ENCODE data around the gene CDC42. TPM values are rescaled to one million over a fixed set of nuclear protein-coding genes. Genes with fewer than 3 reads are reported as not detected.

The CDC42 gene
- total and polyA plus RNA-seq, 2 experiments from 2014 or later: 119 to 184 TPM

DNA sequence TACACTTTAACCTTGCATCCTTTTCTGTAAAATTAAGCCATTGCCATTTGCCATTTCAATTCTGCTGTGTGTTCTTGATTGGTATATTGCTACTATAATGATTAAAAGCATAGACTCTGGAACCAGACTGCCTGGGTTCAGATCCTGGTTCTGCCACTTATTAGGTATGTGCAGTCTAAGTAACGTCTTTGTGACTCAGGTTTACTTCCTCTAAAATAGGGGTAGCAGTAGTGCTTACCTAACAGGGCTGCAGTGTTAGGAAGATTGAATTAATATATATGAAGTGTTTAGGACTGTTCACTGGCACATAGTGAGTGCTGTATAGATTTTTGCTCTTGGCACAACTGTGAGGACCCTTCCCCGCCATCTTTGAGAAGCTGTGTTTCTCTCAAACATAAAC is 4.4 kb downstream of the CDC42 start:
- Mint-ChIP-seq H3K27me3 (ENCODE audit: insufficient read depth, low read depth, poor library complexity) (peaks cover 6% of the 10 kb centered on the region), H3K9me3 (no peaks in the 10 kb centered on the region), H3K4me1 (peaks cover 14% of the 10 kb centered on the region), H3K36me3 (ENCODE audit: low read depth) (peaks cover 20% of the 10 kb centered on the region; the same call in 2 of the 3 replicates), H3K4me3 (no peak overlapping the region), H3K27ac (no peak overlapping the region; the same call in 1 of the 2 replicates)
- H2AFZ ChIP-seq: no peak overlapping the region
- H3K4me2 ChIP-seq: no peak overlapping the region
- H4K20me1 ChIP-seq (replicated peaks; ENCODE audit: insufficient read depth): peaks cover 45% of the 10 kb centered on the region
- no peak for DNase-seq (ENCODE audit: low spot score)
- peaks cover 87% of the 10 kb centered on the region for H3K79me2 ChIP-seq (replicated peaks; ENCODE audit: insufficient read depth)
- peaks cover 24% of the 10 kb centered on the region for H3K4me1 ChIP-seq (ENCODE audit: insufficient read depth)
- peaks cover 5% of the 10 kb centered on the region; the same call in 1 of the 2 replicates for H3F3A ChIP-seq (replicated peaks; ENCODE audit: low read depth)
- H3K4me3 ChIP-seq: no peak overlapping the region
- H3K27me3 ChIP-seq (ENCODE audit: insufficient read depth): no peaks in the 10 kb centered on the region
- no peak overlapping the region for H3K27ac ChIP-seq (ENCODE audit: low read depth)
- H3K9me2 ChIP-seq (ENCODE audit: insufficient read depth): no peaks in the 10 kb centered on the region
- no peaks in the 10 kb centered on the region; the same call in 1 of the 2 replicates for H3K36me3 ChIP-seq (ENCODE audit: insufficient read depth)
- TF ChIP-seq CREB1 (CRISPR knock-in tag; IDR thresholded peaks at IDR 0.05; ENCODE audit: low read depth): no peak
- no peak for TF ChIP-seq JUNB (IDR thresholded peaks at IDR 0.05; ENCODE audit: unreplicated experiment)
- TF ChIP-seq EZH2phosphoT487 (IDR thresholded peaks at IDR 0.05; ENCODE audit: unreplicated experiment): no peak
- TF ChIP-seq, protein P1, sequence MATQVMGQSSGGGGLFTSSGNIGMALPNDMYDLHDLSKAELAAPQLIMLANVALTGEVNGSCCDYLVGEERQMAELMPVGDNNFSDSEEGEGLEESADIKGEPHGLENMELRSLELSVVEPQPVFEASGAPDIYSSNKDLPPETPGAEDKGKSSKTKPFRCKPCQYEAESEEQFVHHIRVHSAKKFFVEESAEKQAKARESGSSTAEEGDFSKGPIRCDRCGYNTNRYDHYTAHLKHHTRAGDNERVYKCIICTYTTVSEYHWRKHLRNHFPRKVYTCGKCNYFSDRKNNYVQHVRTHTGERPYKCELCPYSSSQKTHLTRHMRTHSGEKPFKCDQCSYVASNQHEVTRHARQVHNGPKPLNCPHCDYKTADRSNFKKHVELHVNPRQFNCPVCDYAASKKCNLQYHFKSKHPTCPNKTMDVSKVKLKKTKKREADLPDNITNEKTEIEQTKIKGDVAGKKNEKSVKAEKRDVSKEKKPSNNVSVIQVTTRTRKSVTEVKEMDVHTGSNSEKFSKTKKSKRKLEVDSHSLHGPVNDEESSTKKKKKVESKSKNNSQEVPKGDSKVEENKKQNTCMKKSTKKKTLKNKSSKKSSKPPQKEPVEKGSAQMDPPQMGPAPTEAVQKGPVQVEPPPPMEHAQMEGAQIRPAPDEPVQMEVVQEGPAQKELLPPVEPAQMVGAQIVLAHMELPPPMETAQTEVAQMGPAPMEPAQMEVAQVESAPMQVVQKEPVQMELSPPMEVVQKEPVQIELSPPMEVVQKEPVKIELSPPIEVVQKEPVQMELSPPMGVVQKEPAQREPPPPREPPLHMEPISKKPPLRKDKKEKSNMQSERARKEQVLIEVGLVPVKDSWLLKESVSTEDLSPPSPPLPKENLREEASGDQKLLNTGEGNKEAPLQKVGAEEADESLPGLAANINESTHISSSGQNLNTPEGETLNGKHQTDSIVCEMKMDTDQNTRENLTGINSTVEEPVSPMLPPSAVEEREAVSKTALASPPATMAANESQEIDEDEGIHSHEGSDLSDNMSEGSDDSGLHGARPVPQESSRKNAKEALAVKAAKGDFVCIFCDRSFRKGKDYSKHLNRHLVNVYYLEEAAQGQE (IDR thresholded peaks at IDR 0.05; ENCODE audit: unreplicated experiment): no peak
- TF ChIP-seq, protein P2, sequence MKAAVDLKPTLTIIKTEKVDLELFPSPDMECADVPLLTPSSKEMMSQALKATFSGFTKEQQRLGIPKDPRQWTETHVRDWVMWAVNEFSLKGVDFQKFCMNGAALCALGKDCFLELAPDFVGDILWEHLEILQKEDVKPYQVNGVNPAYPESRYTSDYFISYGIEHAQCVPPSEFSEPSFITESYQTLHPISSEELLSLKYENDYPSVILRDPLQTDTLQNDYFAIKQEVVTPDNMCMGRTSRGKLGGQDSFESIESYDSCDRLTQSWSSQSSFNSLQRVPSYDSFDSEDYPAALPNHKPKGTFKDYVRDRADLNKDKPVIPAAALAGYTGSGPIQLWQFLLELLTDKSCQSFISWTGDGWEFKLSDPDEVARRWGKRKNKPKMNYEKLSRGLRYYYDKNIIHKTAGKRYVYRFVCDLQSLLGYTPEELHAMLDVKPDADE (IDR thresholded peaks at IDR 0.05): no peak
- TF ChIP-seq EZH2 (IDR thresholded peaks at IDR 0.05; ENCODE audit: low read depth, unreplicated experiment): no peak
- TF ChIP-seq NANOG (IDR thresholded peaks at IDR 0.05; ENCODE audit: borderline replicate concordance): no peak
- TF ChIP-seq ZNF331 (CRISPR knock-in tag; IDR thresholded peaks at IDR 0.05; ENCODE audit: low read depth): no peak
- TF ChIP-seq, protein P3, sequence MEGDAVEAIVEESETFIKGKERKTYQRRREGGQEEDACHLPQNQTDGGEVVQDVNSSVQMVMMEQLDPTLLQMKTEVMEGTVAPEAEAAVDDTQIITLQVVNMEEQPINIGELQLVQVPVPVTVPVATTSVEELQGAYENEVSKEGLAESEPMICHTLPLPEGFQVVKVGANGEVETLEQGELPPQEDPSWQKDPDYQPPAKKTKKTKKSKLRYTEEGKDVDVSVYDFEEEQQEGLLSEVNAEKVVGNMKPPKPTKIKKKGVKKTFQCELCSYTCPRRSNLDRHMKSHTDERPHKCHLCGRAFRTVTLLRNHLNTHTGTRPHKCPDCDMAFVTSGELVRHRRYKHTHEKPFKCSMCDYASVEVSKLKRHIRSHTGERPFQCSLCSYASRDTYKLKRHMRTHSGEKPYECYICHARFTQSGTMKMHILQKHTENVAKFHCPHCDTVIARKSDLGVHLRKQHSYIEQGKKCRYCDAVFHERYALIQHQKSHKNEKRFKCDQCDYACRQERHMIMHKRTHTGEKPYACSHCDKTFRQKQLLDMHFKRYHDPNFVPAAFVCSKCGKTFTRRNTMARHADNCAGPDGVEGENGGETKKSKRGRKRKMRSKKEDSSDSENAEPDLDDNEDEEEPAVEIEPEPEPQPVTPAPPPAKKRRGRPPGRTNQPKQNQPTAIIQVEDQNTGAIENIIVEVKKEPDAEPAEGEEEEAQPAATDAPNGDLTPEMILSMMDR (conservative IDR thresholded peaks at IDR 0.05; ENCODE audit: low read depth in 2 of 2): no peak
- TF ChIP-seq ZNF114 (CRISPR knock-in tag; IDR thresholded peaks at IDR 0.05): no peak
- no peak for TF ChIP-seq POLR2AphosphoS5 (IDR thresholded peaks at IDR 0.05; ENCODE audit: low read depth)
- TF ChIP-seq, protein P4, sequence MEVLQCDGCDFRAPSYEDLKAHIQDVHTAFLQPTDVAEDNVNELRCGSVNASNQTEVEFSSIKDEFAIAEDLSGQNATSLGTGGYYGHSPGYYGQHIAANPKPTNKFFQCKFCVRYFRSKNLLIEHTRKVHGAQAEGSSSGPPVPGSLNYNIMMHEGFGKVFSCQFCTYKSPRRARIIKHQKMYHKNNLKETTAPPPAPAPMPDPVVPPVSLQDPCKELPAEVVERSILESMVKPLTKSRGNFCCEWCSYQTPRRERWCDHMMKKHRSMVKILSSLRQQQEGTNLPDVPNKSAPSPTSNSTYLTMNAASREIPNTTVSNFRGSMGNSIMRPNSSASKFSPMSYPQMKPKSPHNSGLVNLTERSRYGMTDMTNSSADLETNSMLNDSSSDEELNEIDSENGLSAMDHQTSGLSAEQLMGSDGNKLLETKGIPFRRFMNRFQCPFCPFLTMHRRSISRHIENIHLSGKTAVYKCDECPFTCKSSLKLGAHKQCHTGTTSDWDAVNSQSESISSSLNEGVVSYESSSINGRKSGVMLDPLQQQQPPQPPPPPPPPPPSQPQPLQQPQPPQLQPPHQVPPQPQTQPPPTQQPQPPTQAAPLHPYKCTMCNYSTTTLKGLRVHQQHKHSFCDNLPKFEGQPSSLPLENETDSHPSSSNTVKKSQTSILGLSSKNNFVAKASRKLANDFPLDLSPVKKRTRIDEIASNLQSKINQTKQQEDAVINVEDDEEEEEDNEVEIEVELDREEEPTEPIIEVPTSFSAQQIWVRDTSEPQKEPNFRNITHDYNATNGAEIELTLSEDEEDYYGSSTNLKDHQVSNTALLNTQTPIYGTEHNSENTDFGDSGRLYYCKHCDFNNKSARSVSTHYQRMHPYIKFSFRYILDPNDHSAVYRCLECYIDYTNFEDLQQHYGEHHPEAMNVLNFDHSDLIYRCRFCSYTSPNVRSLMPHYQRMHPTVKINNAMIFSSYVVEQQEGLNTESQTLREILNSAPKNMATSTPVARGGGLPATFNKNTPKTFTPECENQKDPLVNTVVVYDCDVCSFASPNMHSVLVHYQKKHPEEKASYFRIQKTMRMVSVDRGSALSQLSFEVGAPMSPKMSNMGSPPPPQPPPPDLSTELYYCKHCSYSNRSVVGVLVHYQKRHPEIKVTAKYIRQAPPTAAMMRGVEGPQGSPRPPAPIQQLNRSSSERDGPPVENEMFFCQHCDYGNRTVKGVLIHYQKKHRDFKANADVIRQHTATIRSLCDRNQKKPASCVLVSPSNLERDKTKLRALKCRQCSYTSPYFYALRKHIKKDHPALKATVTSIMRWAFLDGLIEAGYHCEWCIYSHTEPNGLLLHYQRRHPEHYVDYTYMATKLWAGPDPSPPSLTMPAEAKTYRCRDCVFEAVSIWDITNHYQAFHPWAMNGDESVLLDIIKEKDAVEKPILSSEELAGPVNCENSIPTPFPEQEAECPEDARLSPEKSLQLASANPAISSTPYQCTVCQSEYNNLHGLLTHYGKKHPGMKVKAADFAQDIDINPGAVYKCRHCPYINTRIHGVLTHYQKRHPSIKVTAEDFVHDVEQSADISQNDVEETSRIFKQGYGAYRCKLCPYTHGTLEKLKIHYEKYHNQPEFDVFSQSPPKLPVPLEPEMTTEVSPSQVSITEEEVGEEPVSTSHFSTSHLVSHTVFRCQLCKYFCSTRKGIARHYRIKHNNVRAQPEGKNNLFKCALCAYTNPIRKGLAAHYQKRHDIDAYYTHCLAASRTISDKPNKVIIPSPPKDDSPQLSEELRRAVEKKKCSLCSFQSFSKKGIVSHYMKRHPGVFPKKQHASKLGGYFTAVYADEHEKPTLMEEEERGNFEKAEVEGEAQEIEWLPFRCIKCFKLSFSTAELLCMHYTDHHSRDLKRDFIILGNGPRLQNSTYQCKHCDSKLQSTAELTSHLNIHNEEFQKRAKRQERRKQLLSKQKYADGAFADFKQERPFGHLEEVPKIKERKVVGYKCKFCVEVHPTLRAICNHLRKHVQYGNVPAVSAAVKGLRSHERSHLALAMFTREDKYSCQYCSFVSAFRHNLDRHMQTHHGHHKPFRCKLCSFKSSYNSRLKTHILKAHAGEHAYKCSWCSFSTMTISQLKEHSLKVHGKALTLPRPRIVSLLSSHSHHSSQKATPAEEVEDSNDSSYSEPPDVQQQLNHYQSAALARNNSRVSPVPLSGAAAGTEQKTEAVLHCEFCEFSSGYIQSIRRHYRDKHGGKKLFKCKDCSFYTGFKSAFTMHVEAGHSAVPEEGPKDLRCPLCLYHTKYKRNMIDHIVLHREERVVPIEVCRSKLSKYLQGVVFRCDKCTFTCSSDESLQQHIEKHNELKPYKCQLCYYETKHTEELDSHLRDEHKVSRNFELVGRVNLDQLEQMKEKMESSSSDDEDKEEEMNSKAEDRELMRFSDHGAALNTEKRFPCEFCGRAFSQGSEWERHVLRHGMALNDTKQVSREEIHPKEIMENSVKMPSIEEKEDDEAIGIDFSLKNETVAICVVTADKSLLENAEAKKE (CRISPR knock-in tag; IDR thresholded peaks at IDR 0.05): no peak
- no peak for TF ChIP-seq STAT1 (IDR thresholded peaks at IDR 0.05; ENCODE audit: unreplicated experiment)
- no peak for ATAC-seq
